ENCODE results near the gene FOSB. TPM values are rescaled to one million over a fixed set of nuclear protein-coding genes. Genes with fewer than 3 reads are reported as not detected.
A peak's percentile ranks its signal among the peaks of the same experiment; 100 is the strongest.

Gene FOSB
- total RNA-seq, 1 experiment from 2014 or later, result 2.3 TPM

- TF ChIP-seq AFF4 (CRISPR knock-in tag; IDR thresholded peaks at IDR 0.05; ENCODE audit: borderline replicate concordance) (no peak), RELA (CRISPR knock-in tag; IDR thresholded peaks at IDR 0.05; ENCODE audit: borderline replicate concordance) (no peak)
These were observed 971 bp downstream of the FOSB start (continued) for GRCh38 chr19:45468803-45469131.

- H3K4me1 Mint-ChIP-seq, result peaks cover 32% of the 10 kb centered on the region
- ATAC-seq, result peak; percentile 75
- POLR2A ChIA-PET, result interaction anchor here (0.5 to 2.6 kb wide), 9 partner anchors 9 to 223 kb away, joined by 3 to 12 read pairs (median 4); partner anchors contain the start of gene QPCTL
- DNase-seq (ENCODE audit: low spot score), result peak; percentile 94
- no peaks in the 10 kb centered on the region for H3K9me3 Mint-ChIP-seq
- H3K36me3 Mint-ChIP-seq, result no peaks in the 10 kb centered on the region
- CTCF ChIA-PET, result interaction anchor here (0.6 to 5.0 kb wide), 10 partner anchors 10 to 748 kb away, joined by 3 to 105 read pairs (median 6); no protein-coding TSS in a partner anchor
- peak overlapping the region; percentile 87 for H3K4me3 Mint-ChIP-seq
- peak overlapping the region; percentile 96 for H3K27ac Mint-ChIP-seq
- H3K27me3 Mint-ChIP-seq (ENCODE audit: low read depth), result peaks cover 81% of the 10 kb centered on the region
- TF ChIP-seq MXD4 (CRISPR knock-in tag; IDR thresholded peaks at IDR 0.05; ENCODE audit: borderline replicate concordance) (no peak), ZNF232 (CRISPR knock-in tag; IDR thresholded peaks at IDR 0.05) (no peak), SP1 (CRISPR knock-in tag; conservative IDR thresholded peaks at IDR 0.05) (peak; percentile 86), MAX (CRISPR knock-in tag; IDR thresholded peaks at IDR 0.05) (peak; percentile 57; the same call in 1 of the 2 replicates), ZBTB21 (CRISPR knock-in tag; IDR thresholded peaks at IDR 0.05; ENCODE audit: borderline replicate concordance) (peak; percentile 83; the same call in 1 of the 2 replicates), ZNF416 (CRISPR knock-in tag; IDR thresholded peaks at IDR 0.05) (peak; percentile 59; the same call in 1 of the 2 replicates), IRF1 (CRISPR knock-in tag; IDR thresholded peaks at IDR 0.05) (peak; percentile 21; the same call in 1 of the 2 replicates), TEAD1 (CRISPR knock-in tag; IDR thresholded peaks at IDR 0.05) (peak; percentile 62; the same call in 1 of the 2 replicates), FOXK1 (CRISPR knock-in tag; IDR thresholded peaks at IDR 0.05) (peak; percentile 82), USF2 (CRISPR knock-in tag; IDR thresholded peaks at IDR 0.05) (0 out of 2 replicates have a peak, but pooled peaks have one; percentile 18), ZNF425 (CRISPR knock-in tag; conservative IDR thresholded peaks at IDR 0.05) (no peak), CBFB (CRISPR knock-in tag; IDR thresholded peaks at IDR 0.05; ENCODE audit: low read depth) (no peak), HMGXB4 (CRISPR knock-in tag; IDR thresholded peaks at IDR 0.05) (0 out of 2 replicates have a peak, but pooled peaks have one; percentile 50), NFE2L1 (CRISPR knock-in tag; IDR thresholded peaks at IDR 0.05) (no peak), AFF4 (CRISPR knock-in tag; IDR thresholded peaks at IDR 0.05; ENCODE audit: borderline replicate concordance) (no peak), ETV6 (CRISPR knock-in tag; IDR thresholded peaks at IDR 0.05) (no peak; the same call in 1 of the 2 replicates), CREM (CRISPR knock-in tag; IDR thresholded peaks at IDR 0.05) (peak; percentile 83; the same call in 1 of the 2 replicates), NFYB (CRISPR knock-in tag; conservative IDR thresholded peaks at IDR 0.05; ENCODE audit: low read depth) (peak; percentile 71), GABPB1 (CRISPR knock-in tag; IDR thresholded peaks at IDR 0.05) (no peak)
These were observed 1.5 kb downstream of the FOSB start for GRCh38 chr19:45469132-45469944.
